Common myeloid progenitor, CD34-positive (primary cell): ENCODE results near the gene DIS3L2.

Experiments
- CTCF ChIA-PET: fragments of 350-600 bp; sonication (Branson Sonifier 250); formaldehyde crosslinking; loops from one replicate; lab custom pipeline; 2021; ENCODE audit warnings: antibody characterized with exemption; lab: Charles Lee
- POLR2A ChIA-PET: fragments of 350-600 bp; sonication (Branson Sonifier 250); formaldehyde crosslinking; loops from one replicate; lab custom pipeline; 2021; ENCODE audit warnings: antibody characterized with exemption; lab: Charles Lee
- DNase-seq, 3 donors: peaks; one replicate each; pipeline versions ENCODE4 v3.0.0 to v3.0.0-alpha.2; 2013
- H3K27ac ChIP-seq, 2 experiments: 1 replicate in 1 of 2; 2 replicates in 1 of 2; pipeline ENCODE4 v1.7.0; 2013; ENCODE audit warnings: inconsistent platforms in 2 of 2, low read length in 2 of 2, mild to moderate bottlenecking in 2 of 2, low read depth in 1 of 2, moderate library complexity in 1 of 2; ENCODE audit not compliant: severe bottlenecking in 2 of 2, insufficient read depth in 1 of 2, poor library complexity in 1 of 2
- H3K27me3 ChIP-seq, 5 experiments: replicated peaks in 2 of 5; 1 replicate in 3 of 5; 2 replicates in 2 of 5; pipeline versions ENCODE4 v1.6.1 to v1.7.0; 2013; ENCODE audit warnings: low read length in 4 of 5, mild to moderate bottlenecking in 2 of 5, moderate library complexity in 2 of 5, inconsistent platforms in 1 of 5; ENCODE audit not compliant: insufficient read depth in 5 of 5, control insufficient read depth in 4 of 5
- H3K36me3 ChIP-seq, 4 experiments: 1 replicate in 2 of 4; 2 replicates in 2 of 4; pipeline versions ENCODE4 v1.6.1 to v1.7.0; 2013; ENCODE audit warnings: low read length in 3 of 4, control low read depth in 1 of 4, mild to moderate bottlenecking in 1 of 4; ENCODE audit not compliant: control insufficient read depth in 4 of 4, insufficient read depth in 4 of 4
- H3K4me1 ChIP-seq, 4 experiments: 1 replicate in 3 of 4; 2 replicates in 1 of 4; pipeline versions ENCODE4 v1.6.1 to v1.7.1; 2013; ENCODE audit warnings: low read length in 3 of 4, mild to moderate bottlenecking in 3 of 4, control low read depth in 1 of 4, inconsistent platforms in 1 of 4, moderate library complexity in 1 of 4; ENCODE audit not compliant: control insufficient read depth in 4 of 4, insufficient read depth in 4 of 4; ENCODE audit errors: control extremely low read depth in 1 of 4
- H3K4me3 ChIP-seq, 7 experiments: 1 replicate in 4 of 7; 2 replicates in 3 of 7; pipeline versions ENCODE4 v1.5.1 to v1.7.0; 2013; ENCODE audit warnings: mild to moderate bottlenecking in 7 of 7, low read length in 6 of 7, moderate library complexity in 6 of 7, inconsistent platforms in 2 of 7, low read depth in 2 of 7, control low read depth in 1 of 7; ENCODE audit not compliant: insufficient read depth in 4 of 7, control insufficient read depth in 1 of 7; ENCODE audit errors: extremely low read depth in 1 of 7
- H3K9me3 ChIP-seq, 5 experiments: 1 replicate in 4 of 5; 2 replicates in 1 of 5; pipeline versions ENCODE4 v1.6.1 to v1.7.1; 2013; ENCODE audit warnings: low read length in 4 of 5, mild to moderate bottlenecking in 2 of 5, inconsistent platforms in 1 of 5, low read depth in 1 of 5, moderate library complexity in 1 of 5; ENCODE audit not compliant: control insufficient read depth in 4 of 5, insufficient read depth in 2 of 5; ENCODE audit errors: control extremely low read depth in 1 of 5
- WGBS: methylation state at CpG from one replicate; pipeline ENCODE4 v1.1.5; 2013; ENCODE audit not compliant: insufficient coverage; 5-methylcytosine and 5-hydroxymethylcytosine counted together

DIS3L2 gene

GRCh38 chr2:232049350-232049749, 87.8 kb downstream of the DIS3L2 start:
- no peak overlapping the region for H3K4me3 ChIP-seq
- ChIA-PET POLR2A (no interaction called here), CTCF (no interaction called here)
- no peaks in the 10 kb centered on the region for H3K9me3 ChIP-seq
- H3K36me3 ChIP-seq: peaks cover 0 to 7% (median 1%) of the 10 kb centered on the region in 4 experiments
- 93% methylated on average over 2 of the region's 4 CpGs for WGBS
- H3K27me3 ChIP-seq: no peaks in the 10 kb centered on the region
- DNase-seq: no peak
- no peak overlapping the region for H3K27ac ChIP-seq
- H3K4me1 ChIP-seq: no peaks in the 10 kb centered on the region

GRCh38 chr2:232052591-232052990, 91.1 kb downstream of the DIS3L2 start:
- H3K36me3 ChIP-seq: peaks cover 0 to 5% (median 2%) of the 10 kb centered on the region in 4 experiments
- CTCF ChIA-PET: interaction anchor here (0.7 kb wide), 1 partner anchor 8 kb away, joined by 3 read pairs; no protein-coding TSS in a partner anchor
- DNase-seq: no peak
- H3K4me1 ChIP-seq: no peaks in the 10 kb centered on the region
- H3K27me3 ChIP-seq: no peaks in the 10 kb centered on the region
- peaks cover 0 to 3% (median 0%) of the 10 kb centered on the region in 5 experiments for H3K9me3 ChIP-seq
- POLR2A ChIA-PET: no interaction called here
- no CpG with 5 or more reads among the region's 2 CpGs for WGBS
- no peak overlapping the region for H3K27ac ChIP-seq
- H3K4me3 ChIP-seq: no peak overlapping the region

- Histone ChIP-seq H3K4me3 (no peak overlapping the region), H3K9me3 (peaks cover 0 to 3% (median 0%) of the 10 kb centered on the region in 5 experiments), H3K36me3 (peaks cover 0 to 5% (median 2%) of the 10 kb centered on the region in 4 experiments), H3K4me1 (no peaks in the 10 kb centered on the region), H3K27me3 (no peaks in the 10 kb centered on the region), H3K27ac (no peak overlapping the region)
- POLR2A ChIA-PET: no interaction called here
- 100% methylated on average over 1 of the region's 2 CpGs for WGBS
- CTCF ChIA-PET: no interaction called here
- no peak for DNase-seq
Measured at GRCh38 chr2:232053777-232054176, 92.3 kb downstream of the DIS3L2 start.

- ChIA-PET POLR2A (no interaction called here), CTCF (interaction anchor here (1.3 kb wide), 1 partner anchor 11 kb away, joined by 4 read pairs; no protein-coding TSS in a partner anchor)
- Histone ChIP-seq H3K36me3 (peaks cover 0 to 4% (median under 1%) of the 10 kb centered on the region in 4 experiments), H3K27ac (no peak overlapping the region), H3K4me3 (no peak overlapping the region), H3K27me3 (no peaks in the 10 kb centered on the region), H3K9me3 (peaks cover 0 to 6% (median 0%) of the 10 kb centered on the region in 5 experiments), H3K4me1 (no peaks in the 10 kb centered on the region)
- 100% methylated on average over 1 of the region's 5 CpGs for WGBS
- no peak for DNase-seq
Measured at GRCh38 chr2:232058063-232058877, 96.8 kb downstream of the DIS3L2 start.

GRCh38 chr2:232058931-232059330, 97.4 kb downstream of the DIS3L2 start:
- Histone ChIP-seq H3K36me3 (peaks cover 0 to 2% (median under 1%) of the 10 kb centered on the region in 4 experiments), H3K27me3 (no peaks in the 10 kb centered on the region), H3K27ac (no peak overlapping the region), H3K9me3 (peaks cover 0 to 6% (median 0%) of the 10 kb centered on the region in 5 experiments), H3K4me1 (no peaks in the 10 kb centered on the region), H3K4me3 (no peak overlapping the region)
- ChIA-PET POLR2A (no interaction called here), CTCF (interaction anchor here (1.3 kb wide), 1 partner anchor 10 kb away, joined by 4 read pairs; no protein-coding TSS in a partner anchor)
- no peak for DNase-seq

- Histone ChIP-seq H3K27ac (no peak overlapping the region), H3K4me3 (no peak overlapping the region), H3K36me3 (peaks cover 0 to 2% (median 0%) of the 10 kb centered on the region in 4 experiments), H3K27me3 (no peaks in the 10 kb centered on the region), H3K4me1 (no peaks in the 10 kb centered on the region), H3K9me3 (peaks cover 0 to 6% (median 0%) of the 10 kb centered on the region in 5 experiments)
- ChIA-PET CTCF (interaction anchor here (0.6 to 1.4 kb wide), 3 partner anchors 64 to 335 kb away, joined by 3 read pairs; no protein-coding TSS in a partner anchor), POLR2A (no interaction called here)
- no peak for DNase-seq
- WGBS: 100% methylated on average over 3 of the region's 4 CpGs
Measured at GRCh38 chr2:232061265-232061664, 99.8 kb downstream of the DIS3L2 start.

- Histone ChIP-seq H3K9me3 (no peaks in the 10 kb centered on the region), H3K36me3 (no peaks in the 10 kb centered on the region), H3K4me1 (peaks cover 0 to 10% (median 0%) of the 10 kb centered on the region in 4 experiments), H3K4me3 (no peak overlapping the region), H3K27ac (no peak overlapping the region), H3K27me3 (no peaks in the 10 kb centered on the region)
- ChIA-PET CTCF (interaction anchor here (0.6 to 1.3 kb wide), 2 partner anchors 69 to 186 kb away, joined by 3 read pairs; no protein-coding TSS in a partner anchor), POLR2A (no interaction called here)
- DNase-seq: no peak
- WGBS: 78% methylated on average over 3 of the region's 4 CpGs
Measured at GRCh38 chr2:232073026-232073425, 111.5 kb downstream of the DIS3L2 start.
